HG02798 (cell line): ENCODE results near the gene FAM13A.
"Not testable (repeated sequence)": the region's sequence is repeated elsewhere in the genome, so short reads cannot be mapped to it uniquely, and the experiment has no call there.

Experiments
- ATAC-seq: cut with Tn5 transposase; IDR thresholded peaks from one replicate; pipeline ENCODE4 v1.9.1; 2021; ENCODE audit warnings: mild to moderate bottlenecking; ENCODE audit not compliant: unreplicated experiment, poor library complexity

FAM13A gene

DNA sequence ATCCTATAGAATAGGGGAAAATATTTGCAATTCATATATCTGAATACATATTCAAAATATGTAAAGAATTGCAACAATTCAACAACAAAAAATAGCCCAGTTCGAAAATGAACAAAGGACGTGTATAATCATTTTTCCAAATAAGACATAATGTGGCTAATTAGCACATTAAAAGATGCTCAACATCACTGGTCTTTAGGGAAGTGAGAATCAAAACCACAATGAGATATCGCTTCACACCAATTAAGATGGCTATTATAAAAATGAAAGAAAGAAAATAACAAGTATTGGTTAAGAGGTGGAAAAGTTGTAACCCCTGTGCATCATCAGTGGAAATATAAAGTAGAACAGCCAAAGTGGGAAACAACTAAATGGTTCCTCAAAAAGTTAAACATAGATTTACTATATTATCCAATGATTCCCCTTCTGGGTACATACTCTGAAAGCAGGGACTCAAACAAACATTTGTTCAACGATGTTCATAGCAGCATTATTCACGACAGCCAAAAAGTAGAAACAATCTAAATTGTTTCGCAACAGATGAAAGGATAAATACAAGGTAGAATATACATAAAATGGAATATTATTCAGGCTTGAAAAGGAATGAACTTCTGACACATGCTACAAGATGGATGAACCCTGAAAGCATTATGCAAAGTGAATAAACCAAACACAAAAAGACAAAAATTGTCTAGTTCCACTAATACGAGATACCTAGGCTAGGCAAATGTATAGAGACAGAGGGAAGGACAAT lies 12.7 kb downstream of the FAM13A start:
- no peak for ATAC-seq

DNA sequence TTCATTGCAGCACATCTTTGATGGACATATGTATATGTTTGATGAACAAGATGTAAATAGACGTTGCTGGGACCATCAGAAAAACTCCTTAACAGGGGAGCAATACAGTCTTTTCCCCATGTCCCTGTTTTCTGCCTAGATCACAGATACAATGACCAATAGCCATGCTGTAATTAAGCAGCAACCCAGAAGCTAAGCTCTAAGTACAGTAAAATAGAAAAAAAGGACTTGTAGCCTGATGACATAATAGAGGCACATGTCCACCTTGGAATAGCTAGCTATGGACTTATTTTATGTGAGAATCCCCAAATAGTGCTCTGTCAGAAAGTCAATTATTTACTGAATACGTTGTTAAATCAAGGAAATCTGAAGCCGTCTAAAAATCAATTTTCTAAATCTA lies 14.9 kb downstream of the FAM13A start:
- no peak for ATAC-seq

DNA sequence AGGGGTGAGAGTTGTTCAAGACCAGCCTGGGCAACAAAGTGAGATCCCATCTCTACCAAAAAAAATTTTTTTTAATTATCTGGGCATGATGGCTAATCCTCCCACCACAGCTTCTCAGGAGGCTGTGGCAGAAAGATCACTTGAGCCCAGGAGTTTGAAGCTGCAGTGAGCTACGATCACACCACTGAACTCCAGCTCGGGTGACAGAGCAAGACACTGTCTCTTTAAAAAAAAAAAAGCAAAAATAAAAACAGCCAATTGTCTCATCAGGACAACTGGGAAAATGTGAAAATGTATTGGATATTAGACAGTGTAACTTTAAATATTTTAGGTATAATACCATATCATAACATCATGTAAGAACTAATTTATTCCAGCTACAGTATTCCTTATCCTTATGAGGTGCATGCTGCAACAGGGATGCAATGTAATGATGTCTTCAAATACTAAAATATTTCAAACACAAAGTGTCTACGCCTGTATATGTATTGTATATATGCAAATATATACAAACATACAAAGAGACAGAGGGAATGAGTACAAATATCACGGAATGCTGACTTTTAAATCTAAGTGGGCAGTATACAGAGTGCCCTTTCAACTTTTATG lies 17.2 kb downstream of the FAM13A start:
- ATAC-seq: no peak

DNA sequence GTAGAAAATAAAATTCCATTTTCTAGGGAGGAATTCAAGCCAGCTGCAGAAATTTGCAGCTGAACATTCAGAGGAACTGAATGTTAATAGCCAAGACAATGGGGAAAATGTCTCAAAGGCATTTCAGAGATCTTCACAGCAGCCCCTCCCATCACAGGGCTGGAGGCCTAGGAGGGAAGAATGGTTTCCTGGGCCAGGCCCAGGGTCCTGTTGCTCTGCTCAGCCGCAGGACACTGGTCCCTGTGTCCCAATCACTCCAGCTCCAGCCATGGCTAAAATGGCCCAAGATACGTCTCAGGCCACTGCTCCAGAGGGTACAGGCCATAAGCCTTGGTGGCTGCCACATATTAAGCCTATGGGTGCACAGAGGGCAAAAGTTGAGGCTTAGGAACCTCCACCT lies 20.4 kb downstream of the FAM13A start:
- no peak for ATAC-seq

DNA sequence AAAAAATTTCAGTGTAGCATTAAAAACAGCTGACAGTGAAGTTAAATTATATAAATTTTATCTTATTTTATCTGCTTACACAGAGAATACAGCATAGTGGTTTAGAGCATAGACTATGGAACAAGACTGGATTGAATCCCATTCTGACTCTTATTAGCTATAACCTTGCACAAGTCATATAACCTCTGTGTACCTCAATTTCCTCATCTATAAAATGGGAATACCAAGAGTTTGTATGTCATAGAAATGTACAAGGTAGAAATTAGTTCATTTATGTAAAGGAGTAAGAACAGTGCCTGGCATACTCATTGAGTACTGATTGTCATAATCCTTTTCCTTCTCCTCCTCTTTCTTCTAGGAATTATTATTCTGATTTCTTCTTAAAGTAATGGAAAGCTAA lies 25.7 kb downstream of the FAM13A start:
- ATAC-seq: no peak

DNA sequence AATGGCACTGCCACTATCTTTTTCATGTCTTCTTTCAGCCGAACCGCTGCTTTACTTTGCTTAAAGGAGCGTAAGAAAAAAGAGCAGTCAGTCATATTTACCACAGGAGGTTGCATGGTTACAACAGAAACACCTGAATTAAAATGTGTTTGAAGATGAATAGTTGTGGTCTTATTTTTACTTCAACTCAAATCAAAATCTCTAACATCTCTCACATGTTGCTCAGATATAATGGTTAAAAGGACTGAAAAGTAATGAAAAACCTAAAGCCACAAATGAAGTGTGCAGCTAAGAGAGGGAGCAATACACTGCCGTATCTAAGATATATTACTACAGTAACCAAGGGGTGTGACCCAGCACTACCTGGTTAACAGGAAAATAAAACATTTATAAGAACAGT lies 27.4 kb downstream of the FAM13A start:
- ATAC-seq: no peak

DNA sequence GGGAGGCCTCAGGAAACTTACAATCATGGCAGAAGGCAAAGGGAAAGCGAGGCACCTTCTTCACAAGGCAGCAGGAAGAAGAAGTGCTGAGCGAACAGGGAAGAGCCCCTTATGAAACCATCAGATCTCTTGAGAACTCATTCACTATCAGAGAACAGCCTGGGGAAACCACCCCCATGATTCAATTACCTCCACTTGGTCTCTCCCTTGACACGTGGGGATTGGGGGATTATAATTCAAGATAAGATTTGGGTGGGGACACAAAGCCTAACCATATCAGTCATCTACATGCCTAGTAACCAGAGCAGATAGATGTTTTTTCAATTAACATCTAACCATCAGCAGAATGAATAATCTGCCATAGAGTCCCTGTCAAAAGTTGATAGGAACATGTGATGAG lies 30.4 kb downstream of the FAM13A start:
- no peak for ATAC-seq

DNA sequence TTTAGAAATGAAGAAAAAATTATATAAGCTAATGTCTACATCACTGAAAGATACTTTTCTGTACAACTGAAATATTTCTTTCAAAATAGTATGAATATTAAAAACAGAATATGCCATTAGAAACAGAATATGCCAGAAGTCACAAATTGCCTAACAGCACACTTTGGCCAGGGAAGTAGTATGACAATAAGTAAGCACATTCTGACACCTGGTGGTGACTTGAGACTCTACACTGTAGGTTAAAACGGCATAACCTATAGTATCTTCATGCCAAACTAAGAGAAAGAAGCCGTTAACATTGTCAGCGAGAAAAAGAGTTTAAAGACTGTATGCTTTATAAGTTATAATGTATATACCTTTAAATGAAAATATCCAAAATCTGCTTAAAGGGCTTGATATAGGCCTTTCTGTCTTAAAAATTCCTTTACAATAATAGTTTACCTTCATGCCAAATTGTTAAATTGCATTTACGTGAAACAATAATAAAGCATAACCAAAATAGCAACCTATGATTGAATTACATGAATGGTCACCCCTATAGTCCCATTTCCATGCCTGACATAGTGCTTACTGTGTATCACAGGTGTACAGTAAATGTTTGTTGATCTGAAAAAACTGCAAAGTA lies 32.8 kb downstream of the FAM13A start:
- ATAC-seq: peak; percentile 97

DNA sequence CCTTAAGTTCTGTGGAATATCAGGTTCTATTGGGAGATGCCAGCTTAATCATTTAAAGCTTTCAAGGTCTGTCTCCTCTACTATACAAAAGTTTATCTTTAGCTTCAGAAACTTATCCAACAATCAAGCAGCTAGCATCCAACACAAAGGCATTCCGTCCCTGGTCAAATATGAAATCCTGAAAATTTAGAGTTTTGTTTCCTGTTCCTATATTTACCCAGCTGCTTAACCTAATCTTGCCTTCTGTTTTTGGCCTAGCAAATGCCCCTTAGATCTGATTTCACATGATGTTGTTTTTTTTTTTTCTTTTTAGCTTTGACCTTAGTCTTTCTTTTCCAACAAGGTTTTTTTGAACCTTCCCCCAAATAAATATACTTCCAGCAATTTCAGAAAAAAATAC lies 33.8 kb downstream of the FAM13A start:
- no peak for ATAC-seq

DNA sequence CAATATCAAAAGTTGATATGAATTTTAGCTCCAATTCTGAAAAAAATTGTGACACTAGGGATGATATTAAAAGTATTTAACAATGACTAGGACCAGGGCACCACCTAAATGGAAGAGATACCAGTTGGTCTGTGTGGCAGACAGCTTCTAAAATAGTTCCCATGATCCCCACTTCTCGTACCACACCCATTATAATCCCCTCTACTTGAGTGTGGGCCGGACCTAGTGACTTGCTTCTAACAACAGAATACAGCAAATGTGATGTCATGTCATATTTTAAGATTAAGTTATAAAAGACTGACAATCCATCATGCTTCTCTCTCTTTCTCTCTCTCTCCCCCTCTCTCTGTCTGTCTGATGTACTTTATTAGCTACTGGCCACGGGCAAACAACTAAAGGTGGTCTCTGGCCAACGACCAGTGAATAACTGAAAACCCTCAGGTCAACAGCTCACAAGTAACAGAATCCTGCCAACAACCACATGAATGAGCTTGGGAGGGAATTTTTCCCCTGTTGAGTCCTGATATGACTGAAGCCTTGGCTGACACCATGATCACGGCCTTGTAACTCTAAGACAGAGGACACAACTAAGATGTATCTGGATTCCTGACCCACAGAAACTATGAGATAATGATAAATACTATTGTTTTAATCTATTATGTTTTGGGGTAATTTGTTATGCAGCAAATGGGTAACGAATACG lies 34.4 kb downstream of the FAM13A start:
- no peak for ATAC-seq

DNA sequence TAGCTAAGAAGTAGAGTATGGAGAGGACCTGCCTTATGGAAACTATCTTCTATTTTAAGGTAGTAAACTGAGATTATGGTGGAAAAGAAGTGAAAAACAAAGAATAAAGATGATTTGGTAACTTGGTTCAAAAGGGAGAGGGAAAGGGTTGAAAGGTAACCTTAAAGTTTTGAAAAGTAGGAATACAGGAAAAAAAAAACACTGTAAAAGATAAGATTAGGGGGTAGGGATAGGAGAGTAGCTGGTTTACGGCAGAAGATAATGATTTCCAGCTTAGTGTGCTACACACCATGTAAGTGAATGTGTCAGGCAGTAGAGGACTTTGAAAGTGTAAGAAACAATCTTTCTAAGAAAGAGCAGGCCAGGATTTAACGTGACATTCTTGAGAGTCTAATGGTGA lies 35.3 kb downstream of the FAM13A start:
- ATAC-seq: no peak

DNA sequence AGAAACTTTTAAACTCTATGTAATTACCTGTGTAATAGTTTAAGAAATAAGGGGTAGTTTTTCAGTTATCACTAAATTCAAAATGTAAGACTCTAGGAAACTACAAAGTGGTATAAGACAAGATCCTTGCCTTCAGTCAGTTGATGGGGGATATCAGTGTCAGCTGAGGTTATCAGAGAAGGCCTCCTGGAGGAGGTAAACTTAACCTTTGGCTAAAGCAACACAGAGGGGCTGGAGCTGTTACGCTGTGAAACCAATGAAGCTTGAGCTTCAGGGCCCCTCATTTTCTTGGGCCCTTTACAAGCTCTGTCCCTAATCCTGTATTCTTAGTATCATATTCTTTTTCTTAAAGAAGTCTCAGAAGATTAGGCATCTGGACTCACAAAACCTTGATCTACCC lies 35.9 kb downstream of the FAM13A start:
- ATAC-seq: no peak

DNA sequence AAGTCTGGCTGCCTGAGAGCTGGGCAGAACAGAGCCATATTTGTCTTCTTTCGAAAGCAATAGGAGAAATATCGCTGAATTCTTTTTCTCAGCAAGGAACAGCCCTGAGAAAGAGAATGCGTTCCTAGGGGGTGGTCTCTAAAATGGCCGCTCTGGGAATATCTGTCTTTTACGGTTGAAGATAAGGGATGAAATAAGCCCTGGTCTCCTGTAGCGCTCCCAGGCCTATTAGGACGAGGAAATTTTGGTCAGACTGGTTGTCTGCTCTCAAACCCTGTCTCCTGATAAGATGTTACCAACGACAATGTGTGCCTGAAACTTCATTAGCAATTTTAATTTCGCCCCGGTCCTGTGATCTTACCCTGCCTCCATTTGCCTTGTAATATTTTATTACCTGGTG lies 42.1 kb downstream of the FAM13A start:
- ATAC-seq: not testable (repeated sequence)

DNA sequence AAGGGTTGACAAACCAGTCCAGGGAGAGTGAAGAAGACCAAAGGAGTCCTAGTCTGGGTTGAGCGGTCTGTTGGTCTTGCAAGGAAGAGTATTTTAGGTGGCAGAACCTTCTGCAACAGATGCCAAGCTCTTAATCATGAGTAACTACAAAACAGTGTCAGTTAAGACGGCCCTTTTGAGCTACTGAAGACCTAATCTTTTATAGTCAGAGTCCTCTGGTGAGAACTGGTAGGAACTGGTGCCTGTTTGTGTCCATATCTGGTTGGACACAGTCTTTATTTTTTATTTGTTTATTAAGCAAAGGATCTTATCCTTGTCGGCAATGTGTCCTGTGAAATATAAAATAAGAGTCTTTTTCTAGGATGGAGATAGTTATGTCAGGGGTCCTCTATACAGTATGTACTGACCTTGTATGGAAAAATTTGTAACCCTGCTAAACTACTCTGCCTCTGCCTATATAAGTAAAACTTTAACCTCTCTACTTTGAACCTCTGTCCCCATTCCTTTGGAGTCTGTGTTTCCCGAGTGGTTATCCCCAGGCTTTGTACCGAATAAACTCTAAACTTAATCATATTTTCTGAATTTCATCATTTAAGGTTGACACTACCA lies 47.1 kb downstream of the FAM13A start:
- no peak for ATAC-seq

DNA sequence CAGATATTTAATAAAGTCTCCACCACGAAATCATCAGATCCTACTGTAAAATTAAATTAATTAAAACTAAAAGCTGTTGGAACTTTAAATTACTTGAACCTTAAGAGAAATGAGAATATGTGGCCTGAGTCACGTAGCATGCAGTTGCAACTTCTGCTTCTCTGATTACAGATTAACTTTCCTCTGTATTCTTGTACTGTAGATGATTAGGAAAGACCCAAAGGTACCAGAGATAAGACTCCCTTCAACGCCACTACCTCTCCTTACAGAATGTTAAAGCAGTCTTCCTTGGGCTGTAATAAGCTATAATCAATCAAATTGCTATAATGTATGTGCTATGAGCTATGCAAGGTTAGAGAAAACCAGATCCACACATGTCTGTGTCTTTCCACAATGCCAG lies 47.9 kb downstream of the FAM13A start:
- ATAC-seq: peak; percentile 55

DNA sequence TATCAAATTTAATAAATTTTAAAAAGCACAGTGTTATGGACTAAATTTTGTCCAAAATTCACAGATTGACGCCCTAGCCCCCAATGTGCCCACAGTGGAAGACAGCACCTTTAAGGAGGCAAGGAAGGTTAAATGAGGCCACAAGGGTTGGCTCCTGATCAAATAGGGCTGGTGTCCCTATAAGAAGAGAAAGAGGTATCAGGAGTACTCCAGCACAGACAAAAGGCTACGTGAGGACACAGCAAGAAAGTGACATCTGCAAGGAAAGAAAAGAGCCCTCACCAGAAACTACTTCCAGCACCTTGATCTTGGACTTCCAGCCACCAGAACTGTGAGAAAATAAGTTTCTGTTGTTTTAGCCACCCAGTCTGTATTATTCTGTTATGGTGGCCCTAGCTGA lies 48.8 kb downstream of the FAM13A start:
- no peak for ATAC-seq

DNA sequence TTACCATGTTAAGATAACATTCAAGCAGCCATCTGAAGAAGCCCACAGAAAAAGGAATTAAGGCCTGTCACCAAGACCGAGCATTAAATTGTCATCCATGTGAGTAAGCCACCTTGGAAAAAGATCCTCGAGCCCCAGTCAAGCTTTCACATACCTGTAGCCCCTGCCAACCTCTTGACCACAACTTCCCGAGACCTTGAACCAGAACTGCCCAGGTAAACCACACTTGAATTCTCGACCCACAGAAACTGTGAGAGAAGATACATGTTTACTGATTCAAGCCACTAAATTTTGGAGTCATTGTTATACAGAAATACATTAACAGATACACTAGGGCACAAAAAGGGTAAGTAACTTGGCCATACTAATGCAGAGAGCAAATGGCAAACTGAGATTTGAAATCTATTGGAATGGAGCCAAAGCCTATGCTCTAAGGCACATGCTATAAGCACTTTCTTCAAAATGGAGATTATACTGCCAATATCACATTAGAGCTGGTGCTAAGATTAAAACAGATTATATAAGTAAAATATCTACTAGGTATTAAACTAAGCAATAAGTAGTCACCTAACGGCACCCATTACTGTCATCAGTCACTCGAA lies 49.5 kb downstream of the FAM13A start:
- ATAC-seq: no peak

DNA sequence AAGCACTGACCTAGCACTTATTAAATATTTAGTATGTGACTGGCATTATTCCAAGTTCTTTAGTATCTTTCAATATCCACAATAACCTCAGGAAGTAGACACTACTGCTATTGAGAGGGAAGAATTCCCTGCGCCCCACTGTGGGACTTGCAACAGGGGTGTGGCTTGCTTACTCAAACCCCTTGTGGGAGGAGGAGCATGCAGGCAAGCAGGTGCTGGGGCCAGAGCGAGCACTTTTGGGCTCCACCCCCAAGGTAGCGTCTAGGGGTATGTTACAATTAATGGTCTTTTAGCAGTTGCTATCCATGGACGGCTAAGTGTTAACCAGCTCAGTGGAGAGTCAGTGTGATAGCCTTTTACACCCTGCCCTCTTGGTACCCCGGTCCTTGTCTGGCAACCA lies 50.7 kb downstream of the FAM13A start:
- ATAC-seq: no peak

DNA sequence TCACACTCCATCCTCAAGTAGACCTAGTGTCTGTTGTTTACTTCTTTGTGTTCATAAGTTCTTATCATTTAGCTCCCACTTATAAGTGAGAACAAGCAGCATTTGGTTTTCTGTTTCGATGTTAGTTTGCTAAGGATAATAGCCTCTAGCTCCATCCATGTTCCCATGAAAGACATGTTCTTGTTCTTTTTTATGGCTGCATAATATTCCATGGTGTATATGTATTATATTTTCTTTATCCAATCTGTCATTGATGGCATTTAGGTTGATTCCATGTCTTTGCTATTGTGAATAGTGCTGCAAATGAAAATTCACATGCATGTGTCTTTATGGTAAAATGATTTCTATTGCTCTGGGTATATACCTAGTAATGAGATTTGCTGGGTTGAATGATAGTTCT lies 51.9 kb downstream of the FAM13A start:
- not testable (repeated sequence) for ATAC-seq

DNA sequence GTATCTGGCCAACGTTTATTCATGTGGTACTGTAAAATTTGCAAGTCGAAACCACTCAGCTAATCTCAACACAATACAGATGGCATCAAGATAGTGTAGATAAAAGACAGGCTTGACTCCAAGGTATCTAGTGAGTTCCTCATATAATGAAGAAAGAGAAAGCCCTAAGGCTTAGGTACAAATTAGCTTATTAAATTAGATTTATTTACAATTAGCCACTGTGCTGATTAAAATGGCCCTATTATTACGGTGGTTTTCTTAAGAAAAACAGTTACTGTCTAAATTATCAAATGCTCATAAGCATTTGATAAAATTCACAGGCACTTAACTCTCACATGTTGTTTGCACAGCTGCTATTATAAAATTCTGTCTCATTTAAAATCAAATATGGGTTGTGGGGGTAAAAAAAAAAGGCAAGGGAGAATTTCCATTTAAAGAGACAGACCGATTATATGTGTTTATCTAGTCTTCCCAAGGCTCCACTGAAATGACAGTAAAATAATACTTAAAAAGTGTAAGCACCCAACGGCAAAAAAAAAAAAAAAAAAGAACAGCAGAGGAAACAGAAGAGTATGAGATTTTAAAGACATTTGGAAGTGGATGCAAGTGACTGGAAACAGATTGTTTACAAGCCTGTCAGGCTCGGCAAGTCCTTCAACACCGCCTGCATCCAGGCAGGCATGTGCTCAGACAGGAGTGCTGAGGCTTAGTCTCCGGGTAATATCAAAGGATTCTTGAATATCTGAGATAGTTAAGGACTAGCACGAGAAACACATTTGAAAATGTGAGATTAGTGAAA lies 55.1 kb downstream of the FAM13A start:
- ATAC-seq: no peak
